Measurements from ENCODE around the gene SUSD1. TPM values are rescaled to one million over a fixed set of nuclear protein-coding genes. Genes with fewer than 3 reads are reported as not detected.

SUSD1 gene
- total and polyA plus RNA-seq, 12 donors, result 1.5 to 14.7 (median 4.3) TPM

DNA sequence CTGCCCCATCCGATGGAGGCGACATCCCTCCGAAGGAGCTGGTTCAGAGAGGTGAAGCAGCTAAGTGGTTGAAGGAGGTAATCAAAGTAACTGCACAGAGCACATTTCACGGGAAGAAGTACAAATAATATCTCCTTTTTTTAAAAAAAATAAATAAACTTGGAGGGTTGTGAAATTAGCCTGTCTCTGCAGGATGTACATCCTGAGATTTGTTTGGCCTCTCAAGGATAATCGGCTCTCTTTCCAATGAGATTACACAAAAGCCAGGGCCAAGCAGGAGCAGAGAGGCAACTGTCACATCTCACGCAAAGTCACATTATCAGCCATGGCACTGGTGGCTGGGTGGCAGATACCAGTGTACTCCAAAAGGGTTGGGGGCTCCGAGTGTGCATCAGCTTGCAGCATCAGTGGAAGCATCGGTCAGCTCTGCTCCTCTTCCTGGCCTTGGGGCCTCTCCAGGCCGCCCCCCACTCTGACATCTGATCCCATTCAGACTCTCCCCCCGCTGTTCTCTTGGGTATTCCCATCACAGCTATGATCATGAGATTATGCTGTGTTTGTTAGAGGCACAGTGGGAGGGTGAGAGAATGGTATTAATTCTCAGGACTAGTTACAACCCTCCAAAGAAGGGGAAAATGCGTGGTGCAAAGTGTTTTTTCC is 168.6 kb downstream of the SUSD1 start:
- no peaks in the 10 kb centered on the region for H3K9me3 ChIP-seq
- no peaks in the 10 kb centered on the region for H3K36me3 ChIP-seq
- no peaks in the 10 kb centered on the region for H3K27me3 ChIP-seq
- ATAC-seq, result no peak
- H3K4me1 ChIP-seq, result peaks cover 0 to 27% (median under 1%) of the 10 kb centered on the region in 9 donors
- DNase-seq, result no peak
- TF ChIP-seq, protein P1, sequence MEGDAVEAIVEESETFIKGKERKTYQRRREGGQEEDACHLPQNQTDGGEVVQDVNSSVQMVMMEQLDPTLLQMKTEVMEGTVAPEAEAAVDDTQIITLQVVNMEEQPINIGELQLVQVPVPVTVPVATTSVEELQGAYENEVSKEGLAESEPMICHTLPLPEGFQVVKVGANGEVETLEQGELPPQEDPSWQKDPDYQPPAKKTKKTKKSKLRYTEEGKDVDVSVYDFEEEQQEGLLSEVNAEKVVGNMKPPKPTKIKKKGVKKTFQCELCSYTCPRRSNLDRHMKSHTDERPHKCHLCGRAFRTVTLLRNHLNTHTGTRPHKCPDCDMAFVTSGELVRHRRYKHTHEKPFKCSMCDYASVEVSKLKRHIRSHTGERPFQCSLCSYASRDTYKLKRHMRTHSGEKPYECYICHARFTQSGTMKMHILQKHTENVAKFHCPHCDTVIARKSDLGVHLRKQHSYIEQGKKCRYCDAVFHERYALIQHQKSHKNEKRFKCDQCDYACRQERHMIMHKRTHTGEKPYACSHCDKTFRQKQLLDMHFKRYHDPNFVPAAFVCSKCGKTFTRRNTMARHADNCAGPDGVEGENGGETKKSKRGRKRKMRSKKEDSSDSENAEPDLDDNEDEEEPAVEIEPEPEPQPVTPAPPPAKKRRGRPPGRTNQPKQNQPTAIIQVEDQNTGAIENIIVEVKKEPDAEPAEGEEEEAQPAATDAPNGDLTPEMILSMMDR (IDR thresholded peaks at IDR 0.05), result no peak
- intact Hi-C loops (cut with DNase I), result no loop called here
- no peak overlapping the region for H3K27ac ChIP-seq
- 76 to 83% methylated on average over 11 of the region's 11 CpGs for WGBS, 2 donors
- H3K4me3 ChIP-seq, result no peak overlapping the region

DNA sequence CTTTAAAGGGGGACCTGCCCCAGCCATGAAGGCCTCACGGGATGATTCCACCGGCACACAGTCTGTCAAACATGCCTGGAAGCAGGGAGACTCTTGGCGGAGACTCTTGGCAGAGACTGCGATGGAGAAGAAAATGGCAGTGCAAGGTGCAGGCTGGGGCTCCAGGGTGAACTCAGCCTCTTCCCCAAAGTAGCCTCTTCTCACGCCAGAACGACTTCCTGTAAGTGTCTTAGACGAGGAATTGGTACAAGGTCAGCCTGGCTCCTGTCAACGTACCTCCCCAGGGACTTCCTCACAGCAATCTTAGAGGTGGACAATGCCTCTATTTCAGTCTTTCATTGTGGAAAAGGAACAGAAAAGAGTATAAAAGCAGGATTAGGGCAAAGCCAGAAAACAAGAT is 169.2 kb downstream of the SUSD1 start:
- no peak overlapping the region for H3K4me3 ChIP-seq
- H3K36me3 ChIP-seq, result no peaks in the 10 kb centered on the region
- H3K4me1 ChIP-seq, result peaks cover 0 to 21% (median 0%) of the 10 kb centered on the region in 9 donors
- ATAC-seq, result no peak
- no peaks in the 10 kb centered on the region for H3K9me3 ChIP-seq
- H3K27me3 ChIP-seq, result no peaks in the 10 kb centered on the region
- no peak for DNase-seq
- no peak overlapping the region for H3K27ac ChIP-seq
- WGBS, 2 donors, result 52 to 69% methylated on average over 8 of the region's 8 CpGs
- intact Hi-C loops (cut with DNase I), result no loop called here
- TF ChIP-seq, protein P1 (IDR thresholded peaks at IDR 0.05), result no peak

DNA sequence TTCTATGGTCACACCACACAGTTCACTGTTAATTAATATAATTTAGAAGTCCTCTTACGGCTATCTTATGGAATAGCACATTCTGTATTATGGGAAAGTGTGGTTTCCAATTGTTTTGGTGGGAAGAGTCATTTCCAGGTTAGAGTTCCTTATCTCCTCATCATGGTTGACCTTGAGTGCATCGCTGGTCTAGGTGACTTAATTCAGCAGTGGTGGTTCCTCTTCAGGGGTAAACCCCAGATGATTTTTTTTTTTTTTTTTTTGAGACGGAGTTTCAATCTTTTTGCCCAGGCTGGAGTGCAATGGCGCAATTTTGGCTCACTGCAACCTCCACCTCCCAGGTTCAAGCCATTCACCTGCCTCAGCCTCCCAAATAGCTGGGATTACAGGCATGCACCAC is 171.6 kb downstream of the SUSD1 start:
- Histone ChIP-seq H3K4me3 (no peak overlapping the region), H3K36me3 (no peaks in the 10 kb centered on the region), H3K27me3 (no peaks in the 10 kb centered on the region), H3K27ac (no peak overlapping the region), H3K9me3 (no peaks in the 10 kb centered on the region), H3K4me1 (peaks cover 0 to 11% (median 0%) of the 10 kb centered on the region in 9 donors)
- TF ChIP-seq, protein P1 (IDR thresholded peaks at IDR 0.05), result no peak
- DNase-seq (no peak), ATAC-seq (no peak)
- intact Hi-C loops (cut with DNase I), result no loop called here
- 97% methylated on average over 4 of the region's 4 CpGs for WGBS, 2 donors

DNA sequence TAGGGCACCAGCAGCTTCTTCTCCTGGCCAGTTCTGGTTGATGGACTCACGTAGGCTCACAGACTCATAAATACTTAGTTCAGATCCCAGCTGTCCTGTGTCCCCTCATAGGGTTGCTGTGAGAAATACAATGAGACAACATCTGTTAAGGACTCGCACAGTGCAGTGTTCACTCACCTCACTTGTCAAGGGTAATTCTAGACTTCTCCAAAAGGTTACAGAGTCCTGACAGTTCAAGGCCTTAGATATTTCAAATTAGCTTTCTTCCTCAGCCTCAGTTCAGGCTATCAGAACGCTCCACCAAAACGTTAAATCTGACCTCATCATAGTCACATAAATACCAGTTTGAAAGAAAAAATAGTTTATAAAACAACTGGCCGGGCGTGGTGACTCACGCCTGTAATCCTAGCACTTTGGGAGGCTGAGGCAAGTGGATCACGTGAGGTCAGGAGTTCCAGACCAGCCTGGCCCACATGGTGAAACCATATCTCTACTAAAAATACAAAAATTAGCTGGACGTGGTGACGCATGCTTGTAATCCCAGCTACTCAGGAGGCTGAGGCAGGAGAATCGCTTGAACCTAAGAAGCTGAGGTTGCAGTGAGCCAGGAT is 172.1 kb downstream of the SUSD1 start:
- no peak for DNase-seq
- Histone ChIP-seq H3K27me3 (no peaks in the 10 kb centered on the region), H3K4me3 (no peak overlapping the region), H3K36me3 (no peaks in the 10 kb centered on the region), H3K9me3 (no peaks in the 10 kb centered on the region), H3K27ac (peak overlapping the region in 1 of 10 donors; percentile 55), H3K4me1 (peaks cover 0 to 11% (median 0%) of the 10 kb centered on the region in 9 donors)
- intact Hi-C loops (cut with DNase I), result no loop called here
- no peak for ATAC-seq
- TF ChIP-seq, protein P1 (IDR thresholded peaks at IDR 0.05), result no peak
- WGBS, 2 donors, result 94 to 96% methylated on average over 11 of the region's 11 CpGs

All from heart right ventricle (tissue), 16 donors.